ENCODE results near the gene KRTAP10-2. TPM values are rescaled to one million over a fixed set of nuclear protein-coding genes. Genes with fewer than 3 reads are reported as not detected.
"Not testable (repeated sequence)": the region's sequence is repeated elsewhere in the genome, so short reads cannot be mapped to it uniquely, and the experiment has no call there.

Gene KRTAP10-2
- total and polyA plus RNA-seq, 7 donors = not detected

- no peak for TF ChIP-seq POLR2AphosphoS5 (IDR thresholded peaks at IDR 0.05)
- no peak for TF ChIP-seq EP300 (IDR thresholded peaks at IDR 0.05)
- TF ChIP-seq POLR2A (IDR thresholded peaks at IDR 0.05) = no peak
- TF ChIP-seq, protein P1, sequence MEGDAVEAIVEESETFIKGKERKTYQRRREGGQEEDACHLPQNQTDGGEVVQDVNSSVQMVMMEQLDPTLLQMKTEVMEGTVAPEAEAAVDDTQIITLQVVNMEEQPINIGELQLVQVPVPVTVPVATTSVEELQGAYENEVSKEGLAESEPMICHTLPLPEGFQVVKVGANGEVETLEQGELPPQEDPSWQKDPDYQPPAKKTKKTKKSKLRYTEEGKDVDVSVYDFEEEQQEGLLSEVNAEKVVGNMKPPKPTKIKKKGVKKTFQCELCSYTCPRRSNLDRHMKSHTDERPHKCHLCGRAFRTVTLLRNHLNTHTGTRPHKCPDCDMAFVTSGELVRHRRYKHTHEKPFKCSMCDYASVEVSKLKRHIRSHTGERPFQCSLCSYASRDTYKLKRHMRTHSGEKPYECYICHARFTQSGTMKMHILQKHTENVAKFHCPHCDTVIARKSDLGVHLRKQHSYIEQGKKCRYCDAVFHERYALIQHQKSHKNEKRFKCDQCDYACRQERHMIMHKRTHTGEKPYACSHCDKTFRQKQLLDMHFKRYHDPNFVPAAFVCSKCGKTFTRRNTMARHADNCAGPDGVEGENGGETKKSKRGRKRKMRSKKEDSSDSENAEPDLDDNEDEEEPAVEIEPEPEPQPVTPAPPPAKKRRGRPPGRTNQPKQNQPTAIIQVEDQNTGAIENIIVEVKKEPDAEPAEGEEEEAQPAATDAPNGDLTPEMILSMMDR (IDR thresholded peaks at IDR 0.05) = no peak
- DNase-seq = no peak
- Histone ChIP-seq H3K9me3 (no peaks in the 10 kb centered on the region), H3K27ac (no peak overlapping the region), H3K27me3 (peaks cover 3 to 52% (median 15%) of the 10 kb centered on the region in 3 donors), H3K4me1 (peaks cover 0 to 9% (median 3%) of the 10 kb centered on the region in 4 donors), H3K36me3 (no peaks in the 10 kb centered on the region), H3K4me3 (no peak overlapping the region)
- intact Hi-C loops (cut with DNase I) = no loop called here
- 85 to 88% methylated on average over 44 of the region's 44 CpGs for WGBS, 2 donors
These were observed 44.7 kb downstream of the KRTAP10-2 start for GRCh38 chr21:44506279-44507255.

- TF ChIP-seq POLR2AphosphoS5 (IDR thresholded peaks at IDR 0.05) (no peak), EP300 (IDR thresholded peaks at IDR 0.05) (no peak), POLR2A (IDR thresholded peaks at IDR 0.05) (no peak)
- TF ChIP-seq, protein P1 (IDR thresholded peaks at IDR 0.05) = no peak
- Histone ChIP-seq H3K36me3 (no peaks in the 10 kb centered on the region), H3K9me3 (no peaks in the 10 kb centered on the region), H3K4me3 (no peak overlapping the region), H3K27me3 (peaks cover 3 to 59% (median 14%) of the 10 kb centered on the region in 3 donors), H3K27ac (no peak overlapping the region), H3K4me1 (peaks cover 0 to 9% (median 3%) of the 10 kb centered on the region in 4 donors)
- WGBS, 2 donors = 27 to 75% methylated on average over 16 of the region's 16 CpGs
- DNase-seq = no peak
- intact Hi-C loops (cut with DNase I) = no loop called here
These were observed 45.5 kb downstream of the KRTAP10-2 start for GRCh38 chr21:44505673-44506278.

- no peak overlapping the region for H3K27ac ChIP-seq
- H3K36me3 ChIP-seq = no peaks in the 10 kb centered on the region
- intact Hi-C loops (cut with DNase I) = no loop called here
- no peak overlapping the region for H3K4me3 ChIP-seq
- no peaks in the 10 kb centered on the region for H3K9me3 ChIP-seq
- no peaks in the 10 kb centered on the region for H3K4me1 ChIP-seq
- no peak for TF ChIP-seq EP300 (IDR thresholded peaks at IDR 0.05)
- DNase-seq = no peak
- 47 to 87% methylated on average over 20 of the region's 20 CpGs for WGBS, 2 donors
- peaks cover 4 to 51% (median 9%) of the 10 kb centered on the region in 3 donors for H3K27me3 ChIP-seq
These were observed 47.4 kb downstream of the KRTAP10-2 start for GRCh38 chr21:44503901-44504399.

DNA sequence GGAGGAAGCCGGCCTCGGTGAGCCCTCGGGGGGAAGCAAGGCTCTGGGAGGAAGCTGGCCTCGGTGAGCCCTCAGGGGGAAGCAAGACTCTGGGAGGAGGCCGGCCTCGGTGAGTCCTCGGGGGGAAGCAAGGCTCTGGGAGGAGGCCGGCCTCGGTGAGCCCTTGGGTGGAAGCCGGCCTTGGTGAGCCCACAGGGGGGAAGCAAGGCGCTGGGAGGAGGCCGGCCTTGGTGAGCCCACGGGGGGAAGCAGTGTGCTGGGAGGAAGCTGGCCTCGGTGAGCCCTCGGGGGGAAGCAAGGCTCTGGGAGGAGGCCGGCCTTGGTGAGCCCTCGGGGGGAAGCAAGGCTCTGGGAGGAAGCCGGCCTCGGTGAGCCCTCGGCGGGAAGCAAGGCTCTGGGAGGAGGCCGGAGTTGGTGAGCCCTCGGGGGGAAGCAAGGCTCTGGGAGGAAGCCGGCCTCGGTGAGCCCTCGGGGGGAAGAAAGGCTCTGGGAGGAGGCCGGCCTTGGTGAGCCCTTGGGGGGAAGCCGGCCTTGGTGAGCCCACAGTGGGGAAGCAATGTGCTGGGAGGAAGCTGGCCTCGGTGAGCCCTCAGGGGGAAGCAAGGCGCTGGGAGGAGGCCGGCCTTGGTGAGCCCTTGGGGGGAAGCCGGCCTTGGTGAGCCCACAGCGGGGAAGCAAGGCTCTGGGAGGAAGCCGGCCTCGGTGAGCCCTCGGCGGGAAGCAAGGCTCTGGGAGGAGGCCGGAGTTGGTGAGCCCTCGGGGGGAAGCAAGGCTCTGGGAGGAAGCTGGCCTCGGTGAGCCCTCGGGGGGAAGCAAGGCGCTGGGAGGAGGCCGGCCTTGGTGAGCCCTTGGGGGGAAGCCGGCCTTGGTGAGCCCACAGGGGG lies 48.1 kb downstream of the KRTAP10-2 start:
- H3K4me3 ChIP-seq; intact Hi-C loops (cut with DNase I); H3K4me1 ChIP-seq; H3K9me3 ChIP-seq; DNase-seq; H3K27ac ChIP-seq; H3K36me3 ChIP-seq: not testable (repeated sequence)
- WGBS, 2 donors = 77 to 91% methylated on average over 44 of the region's 44 CpGs
- H3K27me3 ChIP-seq = peaks cover 2 to 45% (median 12%) of the 10 kb centered on the region in 3 donors

DNA sequence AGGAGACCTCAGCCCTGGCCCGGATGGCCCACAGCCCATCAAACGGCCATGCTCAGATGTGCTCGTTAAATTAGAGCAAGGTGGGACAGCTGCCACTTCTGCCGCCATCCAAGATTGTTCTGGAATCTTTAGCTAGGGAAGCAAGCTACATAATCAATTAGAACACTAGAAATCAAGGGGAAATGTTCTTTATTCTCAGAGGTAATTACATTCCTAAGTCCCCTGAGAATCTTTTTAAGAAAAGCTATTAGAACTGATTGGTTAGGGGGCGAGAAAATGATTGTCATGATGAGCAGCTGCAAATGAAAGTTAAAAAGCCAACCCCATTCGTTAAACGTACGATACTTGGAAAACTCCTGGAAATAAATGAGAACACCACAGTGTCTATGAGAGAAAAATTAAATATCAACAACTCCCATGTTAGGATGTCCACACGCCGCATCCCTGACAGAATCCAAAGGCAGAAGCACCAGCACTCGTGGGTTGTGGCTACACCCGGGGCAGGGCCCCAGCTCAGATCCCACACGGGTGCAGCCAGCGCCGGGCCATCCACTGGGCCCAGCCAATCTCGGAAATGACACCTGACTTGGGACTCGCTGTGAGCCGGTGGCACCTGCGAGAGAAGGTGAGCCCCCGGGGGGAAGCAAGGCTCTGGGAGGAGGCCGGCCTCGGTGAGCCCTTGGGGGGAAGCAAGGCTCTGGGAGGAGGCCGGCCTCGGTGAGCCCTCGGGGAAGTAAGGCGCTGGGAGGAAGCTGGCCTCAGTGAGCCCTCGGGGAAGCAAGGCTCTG lies 48.9 kb downstream of the KRTAP10-2 start:
- intact Hi-C loops (cut with DNase I) = no loop called here
- no peak for TF ChIP-seq POLR2AphosphoS5 (IDR thresholded peaks at IDR 0.05)
- TF ChIP-seq, protein P1 (IDR thresholded peaks at IDR 0.05) = no peak
- TF ChIP-seq EP300 (IDR thresholded peaks at IDR 0.05) = no peak
- no peak for TF ChIP-seq POLR2A (IDR thresholded peaks at IDR 0.05)

More for the DNA sequence above, 48.9 kb downstream of the KRTAP10-2 start:
- H3K4me3 ChIP-seq = no peak overlapping the region
- peaks cover 2 to 48% (median 12%) of the 10 kb centered on the region in 3 donors for H3K27me3 ChIP-seq
- WGBS, 2 donors = 85 to 91% methylated on average over 27 of the region's 27 CpGs
- H3K36me3 ChIP-seq = no peaks in the 10 kb centered on the region
- H3K4me1 ChIP-seq = peaks cover 0 to under 1% (median 0%) of the 10 kb centered on the region in 4 donors
- no peak overlapping the region for H3K27ac ChIP-seq
- H3K9me3 ChIP-seq = no peaks in the 10 kb centered on the region
- DNase-seq = no peak

All from sigmoid colon (tissue), 7 donors.